NCI-H345 treated with DMSO at 0.1 percent for 48 hours (cell line): ENCODE results near the gene KLHL35.
"Not testable (repeated sequence)": the region's sequence is repeated elsewhere in the genome, so short reads cannot be mapped to it uniquely, and the experiment has no call there.

Experiments used
- DNase-seq: peaks from one replicate; lab custom pipeline; 2025; ENCODE audit not compliant: unreplicated experiment; lab: John Stamatoyannopoulos, UW

The KLHL35 gene

GRCh38 chr11:75426720-75427086 is 6.3 kb downstream of the KLHL35 start:
- no peak for DNase-seq

GRCh38 chr11:75425422-75425821 is 7.6 kb downstream of the KLHL35 start:
- DNase-seq: no peak

GRCh38 chr11:75424396-75424795 is 8.6 kb downstream of the KLHL35 start:
- peak; percentile 9 for DNase-seq

- DNase-seq: no peak
Measured at GRCh38 chr11:75423721-75424120, 9.3 kb downstream of the KLHL35 start.

DNA sequence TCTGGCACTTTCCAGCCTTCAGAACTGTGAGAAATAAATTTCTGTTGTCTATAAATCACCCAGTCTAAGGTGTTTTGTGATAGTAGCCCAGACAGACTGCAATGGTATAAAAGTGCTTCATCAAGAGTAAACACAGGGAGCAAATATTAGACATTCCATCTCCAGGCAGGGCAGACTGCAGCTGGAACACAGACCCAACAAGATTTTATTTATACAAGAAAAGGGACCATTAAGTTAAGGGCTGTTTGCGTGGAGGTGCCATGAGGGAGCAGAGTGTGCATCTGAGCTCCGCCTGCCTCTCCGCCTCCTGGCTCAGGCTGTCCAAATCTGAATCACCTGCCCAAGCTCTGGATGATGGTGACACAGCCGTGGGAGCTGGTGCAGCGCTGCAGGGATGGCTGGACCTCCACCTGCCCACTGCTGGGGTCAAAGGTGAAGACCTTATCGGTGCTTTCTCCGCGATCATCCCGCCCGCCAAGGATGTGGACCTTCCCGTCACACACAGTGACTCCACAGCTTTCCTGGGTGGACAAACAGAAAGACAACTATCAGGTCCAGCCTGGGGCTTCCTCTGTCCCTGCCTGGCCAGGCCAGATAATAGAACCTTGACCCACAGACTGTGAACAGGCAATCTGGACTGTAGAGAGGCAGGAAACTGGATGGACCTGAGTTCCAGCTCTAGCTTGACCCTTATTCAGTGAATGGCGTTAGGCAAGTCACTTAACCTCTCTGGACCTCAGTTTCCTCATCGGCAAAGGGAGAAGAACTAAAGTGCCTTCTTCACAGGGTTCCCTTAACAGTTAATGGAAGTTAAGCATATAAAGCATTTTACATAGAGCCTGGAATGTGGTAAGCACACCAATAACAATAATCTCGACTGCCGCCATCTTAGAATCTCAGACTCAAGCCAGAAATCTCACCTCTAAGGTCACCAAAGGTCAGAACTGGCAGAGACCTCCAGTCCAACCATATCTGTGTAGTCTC is 10.5 kb downstream of the KLHL35 start:
- no peak for DNase-seq

DNA sequence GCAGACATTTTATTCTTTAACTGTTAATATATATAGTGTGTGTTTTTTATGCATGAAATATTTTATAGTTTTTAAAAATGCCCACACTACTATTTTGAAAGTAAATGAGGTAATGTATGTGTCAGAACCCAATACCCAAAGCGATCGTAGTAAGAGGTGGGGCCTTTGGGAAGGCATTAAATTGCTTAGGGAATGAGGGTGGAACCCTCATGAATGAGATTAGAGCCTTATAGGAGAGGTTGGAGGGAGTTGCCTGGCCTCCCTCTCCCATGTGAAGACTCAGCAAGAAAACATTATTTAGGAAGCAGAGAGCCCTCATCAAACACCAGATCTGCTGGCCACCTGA is 11.1 kb downstream of the KLHL35 start:
- no peak for DNase-seq

- DNase-seq: no peak
Measured at GRCh38 chr11:75421035-75421602, 11.9 kb downstream of the KLHL35 start.

DNA sequence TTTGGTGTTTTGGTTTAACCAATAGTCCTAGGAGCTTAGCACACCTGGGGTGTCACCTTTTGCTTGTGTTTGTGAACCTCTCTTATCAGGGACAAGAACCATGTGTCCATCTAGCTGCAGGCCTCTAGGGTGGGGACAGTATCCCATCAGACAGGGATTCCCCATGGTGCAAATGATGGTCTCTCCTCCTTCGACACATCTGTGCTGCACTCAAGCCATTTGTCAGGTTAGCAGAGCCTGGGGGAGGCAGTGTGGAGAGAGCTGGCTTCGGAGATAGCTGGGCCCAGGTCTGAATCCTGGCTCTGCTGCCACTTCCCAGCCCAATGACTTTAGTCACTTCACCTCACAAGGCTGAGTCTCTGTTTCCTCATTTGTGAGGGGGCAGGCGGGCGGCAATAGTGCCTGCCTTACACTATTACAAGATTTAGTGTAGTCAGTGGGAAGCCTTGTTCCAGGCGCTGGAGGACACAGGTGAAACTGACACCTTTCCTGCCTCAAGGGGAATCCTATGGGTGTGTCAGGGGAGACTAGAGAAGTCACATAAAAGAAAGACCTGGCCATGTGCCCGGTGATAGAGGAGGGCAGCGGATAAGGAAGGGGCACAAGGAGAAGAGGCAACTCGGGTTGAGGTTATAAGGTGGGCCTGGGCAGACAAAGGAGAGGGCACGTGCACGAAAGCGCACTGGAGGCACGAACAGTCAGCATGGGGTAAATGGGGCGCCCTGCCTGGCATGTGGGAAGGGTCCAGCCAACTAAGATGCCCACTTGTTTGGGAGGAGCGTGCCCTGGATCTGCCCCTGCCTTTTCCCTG is 12.6 kb downstream of the KLHL35 start:
- DNase-seq: no peak

DNA sequence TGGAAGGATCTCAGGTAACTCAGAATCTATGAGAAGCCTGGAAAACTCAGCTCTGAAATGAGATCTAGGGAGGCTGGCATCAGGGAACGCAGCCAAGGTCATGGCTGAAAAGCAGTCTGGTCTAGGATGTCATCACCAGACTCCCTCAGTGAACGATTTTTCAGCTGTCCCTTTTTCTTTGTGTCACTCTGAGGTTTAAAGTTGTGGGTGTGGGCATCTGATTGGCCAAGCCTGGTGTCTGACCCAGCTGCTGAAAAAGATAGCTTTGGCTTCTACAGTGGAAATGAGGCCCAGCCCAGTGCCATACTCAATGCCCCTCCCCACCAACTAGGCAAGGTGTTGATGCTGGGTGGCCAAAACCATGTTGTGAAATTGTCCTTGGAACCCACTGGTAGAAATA is 19.1 kb downstream of the KLHL35 start:
- DNase-seq: no peak

GRCh38 chr11:75413146-75413545 is 19.9 kb downstream of the KLHL35 start:
- DNase-seq: not testable (repeated sequence)

DNA sequence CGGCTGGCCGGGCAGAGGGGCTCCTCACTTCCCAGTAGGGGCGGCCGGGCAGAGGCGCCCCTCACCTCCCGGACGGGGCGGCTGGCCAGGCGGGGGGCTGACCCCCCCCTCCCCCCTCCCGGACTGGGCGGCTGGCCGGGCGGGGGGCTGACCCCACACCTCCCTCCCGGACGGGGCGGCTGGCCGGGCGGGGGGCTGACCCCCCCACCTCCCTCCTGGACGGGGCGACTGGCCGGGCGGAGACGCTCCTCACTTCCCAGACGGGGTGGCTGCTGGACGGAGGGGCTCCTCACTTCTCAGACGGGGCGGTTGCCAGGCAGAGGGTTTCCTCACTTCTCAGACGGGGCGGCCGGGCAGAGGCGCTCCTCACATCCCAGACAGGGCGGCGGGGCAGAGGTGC is 23.0 kb downstream of the KLHL35 start:
- not testable (repeated sequence) for DNase-seq

DNA sequence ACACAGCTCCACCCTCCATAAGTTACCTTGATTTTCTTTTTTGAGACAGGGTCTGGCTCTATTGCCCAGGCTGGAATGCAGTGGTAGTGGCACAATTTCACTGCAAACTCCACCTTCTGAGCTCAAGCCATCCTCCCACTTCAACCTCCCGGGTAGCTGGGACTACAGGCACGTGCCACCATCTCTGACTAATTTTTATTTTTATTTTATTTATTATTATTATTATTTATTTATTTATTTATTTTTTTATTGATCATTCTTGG is 24.1 kb downstream of the KLHL35 start:
- DNase-seq: no peak

GRCh38 chr11:75406338-75406777 is 26.6 kb downstream of the KLHL35 start:
- no peak for DNase-seq

DNA sequence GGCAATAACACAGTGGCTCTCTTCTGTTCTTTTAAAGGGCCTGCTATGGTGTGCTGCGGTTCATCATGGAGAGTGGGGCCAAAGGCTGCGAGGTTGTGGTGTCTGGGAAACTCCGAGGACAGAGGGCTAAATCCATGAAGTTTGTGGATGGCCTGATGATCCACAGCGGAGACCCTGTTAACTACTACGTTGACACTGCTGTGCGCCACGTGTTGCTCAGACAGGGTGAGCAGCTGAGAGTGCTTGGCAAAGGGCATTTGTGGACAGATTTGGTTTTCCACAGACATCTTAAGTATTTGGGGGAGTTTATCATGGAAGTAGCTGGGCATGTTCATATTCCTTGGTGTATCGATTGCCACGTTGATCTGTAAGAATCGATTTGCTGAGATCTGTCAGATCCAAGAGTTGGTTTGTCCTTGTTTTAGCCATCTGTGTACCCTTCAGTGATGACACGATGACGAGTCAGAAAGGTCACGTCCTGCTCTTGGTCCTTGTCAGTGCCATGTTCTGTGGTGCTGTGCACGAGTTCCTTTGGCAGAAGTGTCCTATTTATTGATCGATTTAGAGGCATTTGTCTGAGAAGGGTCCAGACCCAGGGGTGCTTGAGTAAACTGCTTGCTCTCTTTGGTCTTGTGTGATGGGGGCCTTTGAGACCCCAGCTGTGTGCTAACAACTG is 28.9 kb downstream of the KLHL35 start:
- no peak for DNase-seq

DNA sequence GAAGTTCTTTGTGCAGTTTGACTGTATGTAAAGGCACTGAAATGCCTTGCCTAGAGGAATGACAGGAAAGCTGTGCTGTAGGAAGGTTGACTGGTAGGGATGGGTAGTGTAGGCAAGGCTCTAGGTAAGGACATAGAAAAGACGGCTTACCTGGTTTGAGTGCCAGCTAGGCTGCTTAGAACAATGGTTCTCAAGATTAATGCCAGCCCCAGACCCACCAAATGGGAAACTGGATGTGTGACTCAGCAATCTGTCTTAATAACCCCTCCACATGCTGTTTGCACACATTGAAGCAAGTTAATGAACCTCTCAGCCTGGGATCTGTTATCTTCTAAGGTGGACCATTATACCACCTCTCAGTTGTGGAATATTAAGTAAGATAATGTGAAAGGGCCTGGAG is 30.0 kb downstream of the KLHL35 start:
- no peak for DNase-seq

- DNase-seq: no peak
Measured at GRCh38 chr11:75402002-75402773, 30.8 kb downstream of the KLHL35 start.

DNA sequence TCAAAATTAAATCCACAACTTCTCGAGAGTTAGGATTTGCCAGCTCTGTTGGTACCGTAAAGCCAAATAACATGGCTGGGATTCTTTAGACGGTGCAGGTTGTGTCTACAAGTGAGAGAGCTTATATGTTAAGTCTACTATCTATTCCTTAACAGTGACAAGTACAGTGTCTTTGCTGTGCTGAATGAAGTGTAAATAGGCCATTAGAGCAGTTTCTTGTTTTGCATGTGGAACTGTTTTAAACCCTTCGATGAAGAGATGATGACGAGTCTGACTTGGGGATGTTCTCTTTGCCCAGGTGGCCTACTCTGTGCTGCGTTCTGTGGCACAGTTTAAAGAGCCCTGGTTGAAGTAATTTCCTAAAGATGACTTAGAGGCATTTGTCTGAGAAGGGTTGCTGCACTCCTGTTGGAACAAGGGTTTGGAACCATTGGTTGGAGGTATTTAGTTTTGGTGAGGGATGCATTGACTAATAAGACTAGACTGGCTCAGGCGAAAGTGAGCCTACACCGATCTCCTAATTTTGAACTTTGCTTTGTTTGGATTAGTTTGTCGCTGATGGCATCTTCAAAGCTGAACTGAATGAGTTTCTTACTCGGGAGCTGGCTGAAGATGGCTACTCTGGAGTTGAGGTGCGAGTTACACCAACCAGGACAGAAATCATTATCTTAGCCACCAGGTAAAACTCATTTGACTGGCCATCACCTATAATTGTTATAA is 32.7 kb downstream of the KLHL35 start:
- DNase-seq: no peak

- peak; percentile 87 for DNase-seq
Measured at GRCh38 chr11:75399344-75400145, 33.5 kb downstream of the KLHL35 start, which contains the start of gene RPS3. Gene RPS3, plus strand, starts transcription at chr11:75399518. Its CDS starts 30 bp downstream, at chr11:75399548.

DNA sequence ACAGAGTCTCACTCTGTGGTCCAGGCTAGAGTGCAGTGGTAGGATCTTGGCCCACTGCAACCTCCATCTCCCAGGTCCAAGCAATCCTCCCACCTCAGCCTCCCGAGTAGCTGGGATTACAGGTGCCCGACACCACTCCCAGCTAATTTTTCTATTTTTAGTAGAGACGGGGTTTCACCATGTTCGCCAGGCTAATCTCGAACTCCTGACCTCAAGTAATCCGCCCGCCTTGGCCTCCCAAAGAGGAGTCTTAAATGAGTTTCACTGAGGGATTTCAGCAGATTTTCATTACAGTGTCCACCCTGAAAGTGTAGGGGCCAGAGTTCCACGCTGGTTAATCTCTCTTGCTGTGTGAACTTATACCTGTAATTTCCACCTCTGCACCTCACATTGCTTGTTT is 34.1 kb downstream of the KLHL35 start:
- no peak for DNase-seq
